Vagina (tissue), 2 donors: ENCODE measurements around the gene SGCD.

Experiments used
- CTCF ChIP-seq, 3 experiments: fragments of 450-650 bp in 2 of 3; fragments of 200-600 bp in 1 of 3; sonication (generic) in 1 of 3; IDR thresholded peaks; one replicate each; pipeline ENCODE4 v1.5.1; 2017 to 2019; ENCODE audit warnings: antibody characterized with exemption in 3 of 3, mild to moderate bottlenecking in 2 of 3, moderate library complexity in 2 of 3
- POLR2A ChIP-seq, 2 donors: fragments of 450-650 bp; IDR thresholded peaks; one replicate each; pipeline ENCODE4 v1.6.1; 2017; ENCODE audit warnings: antibody characterized with exemption in 2 of 2, mild to moderate bottlenecking in 2 of 2, moderate library complexity in 2 of 2
- POLR2AphosphoS5 ChIP-seq, 2 donors: sonication (generic); formaldehyde crosslinking; IDR thresholded peaks; one replicate each; pipeline ENCODE4 v1.9.0; 2017; ENCODE audit warnings: antibody characterized with exemption in 2 of 2, mild to moderate bottlenecking in 2 of 2, low read depth in 1 of 2; ENCODE audit not compliant: insufficient read depth in 1 of 2

GRCh38 chr5:156456857-156457256, 129.9 kb downstream of the SGCD start:
- TF ChIP-seq POLR2A (IDR thresholded peaks at IDR 0.05) (no peak), CTCF (IDR thresholded peaks at IDR 0.05) (no peak), POLR2AphosphoS5 (IDR thresholded peaks at IDR 0.05; ENCODE audit: insufficient read depth in 1 of 2, low read depth in 1 of 2) (no peak)
